D341Med (cell line): ENCODE measurements around the gene MTHFD2L.

ENCODE experiments used
- DNase-seq: peaks from one replicate; pipeline ENCODE4 v3.0.0; 2012; ENCODE audit warnings: low spot score

The MTHFD2L gene

DNA sequence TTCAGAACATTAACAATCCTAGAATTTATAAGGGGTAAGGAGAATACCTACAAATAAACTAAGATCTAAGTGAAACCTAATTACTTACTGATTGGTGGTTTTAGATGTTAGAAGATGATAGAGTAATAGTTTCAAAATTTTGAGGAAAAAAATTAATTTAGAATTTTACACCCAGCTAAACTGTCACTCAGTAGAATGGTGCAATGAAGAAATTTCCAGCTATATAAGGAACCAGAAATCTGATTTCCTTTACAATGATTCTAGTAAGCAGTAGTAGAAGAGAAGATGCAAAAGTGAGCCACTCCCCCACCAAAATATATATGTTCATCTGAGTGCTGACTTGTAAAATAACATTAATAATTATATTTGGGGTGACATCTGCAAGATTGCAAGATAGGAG, 95.0 kb downstream of the MTHFD2L start:
- no peak for DNase-seq

DNA sequence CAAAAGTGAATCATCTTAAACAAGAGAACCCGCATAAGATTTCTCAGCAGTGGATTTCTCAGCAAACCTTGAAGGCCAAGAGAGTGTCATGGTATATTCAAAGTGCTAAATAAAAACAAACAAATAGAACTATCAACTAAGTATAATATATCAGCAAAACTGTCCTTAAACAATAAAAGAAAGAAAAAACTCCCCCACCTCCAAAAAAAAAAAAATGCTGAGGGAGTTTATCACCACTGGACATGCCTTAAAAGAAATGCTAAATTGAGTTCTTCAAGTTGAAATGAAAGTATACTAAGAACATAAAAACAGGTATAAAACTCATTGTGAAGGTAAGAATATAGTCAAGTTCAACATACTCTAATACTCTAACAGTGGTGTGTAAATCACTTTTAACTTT, 96.5 kb downstream of the MTHFD2L start:
- no peak for DNase-seq

DNA sequence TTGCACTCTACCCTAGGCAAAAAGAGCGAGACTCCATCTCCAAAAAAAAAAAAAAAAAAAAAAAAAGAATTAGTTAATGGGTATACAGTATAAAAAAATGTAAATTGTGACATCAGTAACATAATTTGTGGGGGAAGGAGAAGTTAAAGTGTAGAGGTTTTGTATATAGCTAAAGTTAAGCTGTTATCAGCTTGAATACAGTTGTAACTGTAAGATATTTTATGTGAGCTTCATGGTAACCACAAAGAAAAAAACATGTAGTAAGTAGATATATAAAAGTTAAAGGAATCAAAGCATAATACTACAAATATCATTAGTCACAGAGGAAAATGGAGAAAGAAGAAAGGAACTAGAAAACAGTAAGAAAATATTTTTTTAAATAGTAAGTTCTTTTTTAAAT, 97.2 kb downstream of the MTHFD2L start:
- no peak for DNase-seq

DNA sequence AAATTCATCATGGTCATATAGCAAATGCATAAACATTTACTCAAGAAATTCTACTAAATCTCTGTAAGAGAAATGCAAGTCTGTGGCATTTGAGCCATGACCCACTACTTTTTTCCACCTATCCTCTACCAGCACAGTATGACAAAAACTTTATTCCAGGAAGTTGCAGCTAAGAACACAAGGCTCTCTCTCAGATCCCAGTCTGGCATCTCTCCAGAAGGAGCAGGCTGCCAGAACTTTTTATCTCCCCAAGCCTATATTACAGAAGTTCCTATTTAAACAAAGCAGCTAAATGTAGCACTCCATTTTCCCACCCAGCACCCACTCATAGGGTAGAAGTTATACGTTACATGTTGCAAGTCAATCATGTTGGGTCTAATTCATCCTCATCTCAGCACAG, 101.0 kb downstream of the MTHFD2L start:
- DNase-seq: no peak

DNA sequence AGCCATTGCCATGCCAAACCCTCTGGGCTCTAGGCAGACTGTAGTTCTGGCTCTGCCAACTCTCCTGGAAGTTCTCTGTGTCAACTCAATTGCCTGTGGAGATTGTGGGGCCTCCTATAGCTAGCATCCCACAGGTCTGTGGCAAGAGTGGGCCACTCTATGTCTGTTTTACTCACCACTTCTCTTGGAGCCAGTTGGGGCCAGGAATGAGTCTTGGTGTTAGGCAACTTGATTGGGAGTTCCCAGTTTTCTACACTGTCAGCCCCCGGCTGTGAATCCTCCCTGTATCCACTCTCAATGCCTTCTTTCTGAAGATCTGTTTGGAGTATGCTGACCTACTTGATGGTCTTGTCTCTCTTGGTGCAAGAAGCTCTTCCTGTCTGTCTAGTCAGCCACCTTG, 102.1 kb downstream of the MTHFD2L start:
- no peak for DNase-seq

DNA sequence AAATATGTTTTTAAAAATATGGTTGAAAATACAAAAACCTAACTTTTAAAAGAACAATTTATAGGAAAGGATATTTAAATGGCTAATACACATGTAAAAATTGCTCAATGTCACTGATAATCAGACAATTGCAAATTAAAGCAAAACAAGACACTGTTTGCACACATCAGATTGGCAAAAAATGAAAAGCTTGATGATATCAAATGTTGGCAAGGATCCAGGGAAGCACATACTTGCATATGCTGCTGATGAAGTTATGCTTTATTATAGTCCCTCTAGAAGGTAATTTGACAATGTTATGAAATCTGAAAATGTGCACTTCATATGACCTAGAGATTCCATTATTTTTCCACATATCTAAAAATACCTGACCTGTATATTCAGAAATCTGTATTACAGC, 104.6 kb downstream of the MTHFD2L start:
- DNase-seq: no peak

DNA sequence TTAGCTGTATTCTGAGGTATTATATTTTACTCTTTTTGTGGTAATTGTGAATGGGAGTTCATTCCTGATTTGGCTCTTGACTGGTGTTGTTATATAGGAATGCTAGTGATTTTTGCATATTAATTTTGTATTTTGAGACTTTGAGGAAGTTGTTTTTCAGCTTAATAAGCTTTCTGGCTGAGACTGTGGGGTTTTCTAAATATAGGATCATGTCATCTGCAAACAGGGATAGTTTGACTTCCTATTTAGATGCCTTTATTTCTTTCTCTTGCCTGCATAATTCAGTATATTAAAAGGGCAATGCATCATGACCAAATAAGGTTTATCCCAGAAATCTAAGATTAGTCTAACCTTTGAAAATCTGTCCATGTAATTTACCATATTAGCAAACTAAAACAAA, 105.6 kb downstream of the MTHFD2L start:
- DNase-seq: no peak

DNA sequence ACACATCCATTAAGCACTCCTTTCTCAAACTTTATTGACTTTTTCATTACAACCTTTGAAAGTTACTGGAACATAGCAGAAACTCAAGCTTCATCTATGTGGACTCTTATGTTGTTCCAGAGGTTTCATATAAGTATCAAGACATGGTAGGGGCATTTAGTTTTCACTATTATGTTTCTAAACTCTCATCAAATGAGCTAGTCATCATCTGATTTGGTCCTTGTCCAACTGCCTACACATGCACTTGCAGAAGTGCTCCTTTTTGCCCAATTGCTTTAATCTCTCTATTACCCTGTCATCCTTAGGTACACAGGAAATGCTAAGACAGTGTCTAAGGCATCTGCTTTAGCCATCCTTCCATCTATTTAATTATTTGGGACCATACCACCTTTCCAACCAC, 108.2 kb downstream of the MTHFD2L start:
- no peak for DNase-seq

DNA sequence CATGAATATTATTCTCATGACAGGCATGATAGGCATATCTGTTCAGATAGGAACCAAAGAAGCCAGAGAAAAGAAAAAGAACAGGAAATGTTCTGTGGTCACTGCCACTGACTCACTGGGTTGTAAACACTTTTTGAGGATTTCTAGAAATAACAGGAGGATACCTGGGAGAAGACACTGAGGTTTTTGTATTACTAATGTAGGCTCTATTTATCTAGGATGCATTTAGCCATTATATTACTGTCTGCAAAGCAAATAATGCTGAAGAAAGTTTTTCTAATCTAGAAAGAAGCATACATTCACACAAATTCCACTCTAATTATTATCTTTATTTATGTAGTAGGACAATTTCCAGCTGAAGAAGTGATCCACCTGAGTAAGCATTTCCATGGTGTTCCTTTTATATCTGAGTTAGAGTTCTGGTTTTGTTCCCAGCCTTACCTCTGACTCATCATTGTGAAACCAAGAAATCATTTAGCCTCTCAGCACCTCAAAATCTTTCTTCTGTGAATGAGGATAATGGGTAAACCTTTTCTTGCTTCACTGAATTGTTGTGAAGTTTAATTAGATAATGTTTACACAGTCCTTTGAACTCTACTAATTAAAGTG, 110.2 kb downstream of the MTHFD2L start:
- DNase-seq: no peak

DNA sequence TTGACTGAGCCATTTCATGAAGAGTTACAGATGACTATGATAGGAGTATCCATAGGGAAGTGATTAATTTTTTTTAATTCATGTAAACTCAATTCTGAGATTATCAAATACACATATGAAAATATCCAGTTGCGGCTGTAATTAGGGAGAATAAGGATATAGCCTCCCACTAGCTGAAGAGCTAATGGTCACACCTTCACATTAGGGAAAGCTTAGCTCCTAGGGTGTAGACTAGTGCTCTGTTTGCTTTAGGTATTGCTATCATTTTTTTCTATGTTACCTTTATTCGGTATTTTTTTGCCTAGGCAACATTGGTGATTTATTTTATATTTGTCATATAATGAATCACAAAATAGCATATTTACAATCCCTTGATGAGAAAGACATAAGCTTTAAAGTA, 110.7 kb downstream of the MTHFD2L start:
- no peak for DNase-seq

DNA sequence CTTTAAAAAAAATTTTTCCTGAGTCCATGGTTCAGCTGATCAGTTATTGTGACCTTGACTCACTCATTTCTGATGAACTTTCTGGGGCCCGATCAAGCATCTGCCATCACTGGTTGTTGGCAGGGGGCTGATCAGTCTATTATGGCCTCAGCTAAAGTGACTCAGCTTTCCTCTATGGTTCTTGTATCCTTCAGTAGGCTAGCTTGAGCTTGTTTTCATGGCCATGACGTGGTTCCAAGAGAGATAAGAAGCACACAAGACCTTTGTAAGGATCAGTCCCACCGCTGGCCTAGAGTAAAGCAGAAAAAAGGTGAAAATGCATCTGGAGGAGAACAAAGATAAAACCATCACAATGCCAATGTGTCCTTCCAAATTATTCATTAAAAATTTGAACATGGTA, 120.6 kb downstream of the MTHFD2L start:
- DNase-seq: no peak

DNA sequence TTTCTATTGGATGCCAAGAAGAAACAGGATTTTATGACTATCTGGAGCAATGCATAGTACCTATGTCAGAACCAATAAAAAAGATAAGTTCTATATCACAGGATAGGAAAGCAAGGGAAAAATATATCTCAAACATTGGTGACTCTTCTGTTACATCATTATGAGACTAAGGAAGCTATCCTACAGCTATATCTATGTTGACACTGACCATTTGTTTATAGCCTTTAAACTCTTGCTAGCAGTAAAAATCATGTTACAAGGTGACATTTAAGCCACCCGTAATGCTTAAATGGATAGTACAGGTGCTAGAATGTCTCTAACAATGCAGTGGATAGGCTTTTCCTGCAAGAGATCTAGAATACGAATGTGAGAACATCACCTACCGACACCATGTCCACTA, 121.8 kb downstream of the MTHFD2L start:
- no peak for DNase-seq

DNA sequence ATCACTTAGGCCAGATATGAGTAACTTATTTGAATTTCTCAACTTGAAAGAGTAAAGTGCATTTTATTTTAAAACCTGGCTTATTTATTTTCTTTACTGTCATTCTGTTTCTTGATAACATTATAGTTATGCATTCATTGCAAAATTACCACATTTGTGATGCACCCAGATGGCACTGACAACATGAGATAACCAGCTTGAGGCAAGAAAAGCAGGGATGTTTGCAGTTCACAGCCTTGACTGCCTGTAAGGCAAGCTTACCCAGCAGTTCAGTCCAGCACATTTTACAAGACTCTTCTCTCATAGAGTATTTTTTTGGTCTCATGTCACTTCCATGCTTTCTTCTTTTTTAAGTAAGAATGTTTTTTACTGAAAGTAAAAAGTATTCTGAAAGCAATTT, 125.0 kb downstream of the MTHFD2L start:
- DNase-seq: no peak

DNA sequence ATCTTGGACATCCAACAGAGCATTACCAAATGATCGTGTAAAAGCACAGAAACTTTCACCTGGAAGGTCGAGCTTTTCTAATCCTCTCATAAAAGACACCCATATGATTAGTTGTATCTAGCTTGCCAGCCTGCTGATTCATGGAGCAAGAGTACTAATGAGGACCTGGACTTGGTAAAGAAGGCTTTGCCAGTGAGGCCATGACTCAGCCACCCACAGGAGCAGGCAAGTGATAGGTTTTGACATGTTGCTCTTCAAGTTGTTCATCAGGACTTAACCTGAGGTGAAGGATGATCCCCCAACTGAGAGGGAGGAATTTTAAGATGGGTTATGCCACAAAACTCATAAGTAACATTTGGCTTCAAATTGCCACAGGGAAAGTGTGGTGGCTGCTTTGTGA, 125.7 kb downstream of the MTHFD2L start:
- no peak for DNase-seq

DNA sequence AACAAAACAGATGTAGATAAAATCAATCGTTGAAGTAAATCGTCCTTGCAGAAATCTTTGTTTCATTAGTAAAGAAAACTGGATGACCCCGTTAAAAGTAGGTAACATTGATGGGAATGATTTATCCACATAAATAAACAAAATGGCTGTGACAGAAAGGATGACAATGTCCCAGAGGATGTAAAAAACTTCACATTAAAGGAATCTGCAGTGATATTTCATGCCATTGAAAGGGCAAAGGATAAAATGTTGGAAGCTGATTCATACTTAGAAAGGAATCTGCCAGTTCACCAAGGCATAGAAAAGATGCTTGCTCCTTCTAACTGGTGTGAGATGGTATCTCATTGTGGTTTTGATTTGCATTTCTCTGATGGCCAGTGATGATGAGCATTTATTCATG, 126.1 kb downstream of the MTHFD2L start:
- DNase-seq: no peak

DNA sequence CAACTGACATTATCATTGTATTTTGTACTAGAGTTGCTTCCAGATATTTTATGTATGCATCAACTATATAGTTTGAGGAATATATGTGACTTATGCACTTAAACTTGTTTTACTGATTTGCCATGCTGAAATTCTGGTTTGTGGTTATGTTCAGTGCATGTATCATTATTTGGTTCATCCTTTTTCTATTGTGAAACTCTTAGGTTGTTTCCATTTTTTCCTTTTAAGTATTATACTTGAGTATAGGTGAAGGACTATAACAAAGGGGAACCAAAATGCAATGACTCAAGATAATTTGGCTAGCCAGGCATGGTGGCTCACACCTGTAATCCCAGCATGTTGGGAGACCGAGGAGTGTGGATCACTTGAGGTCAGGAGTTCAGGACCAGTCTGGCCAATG, 129.2 kb downstream of the MTHFD2L start:
- DNase-seq: no peak

DNA sequence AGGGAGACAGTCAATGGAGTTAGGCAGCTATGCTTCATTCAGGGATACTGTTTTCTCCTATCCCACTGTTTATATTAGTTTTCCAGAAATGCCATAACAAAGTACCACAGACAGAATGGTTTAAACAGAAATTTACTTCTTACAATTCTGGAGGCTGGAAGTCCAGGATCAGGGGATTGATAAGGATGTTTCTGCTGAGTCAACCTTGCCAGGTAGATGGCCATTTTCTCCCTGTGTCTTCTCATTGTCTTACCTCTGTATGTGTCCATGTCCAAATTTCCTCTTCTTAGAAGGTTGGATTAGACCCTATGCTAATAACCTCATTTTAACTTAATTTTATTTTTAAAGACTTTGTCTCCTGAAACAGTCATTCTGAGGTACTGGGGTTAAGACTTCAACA, 129.9 kb downstream of the MTHFD2L start:
- no peak for DNase-seq

DNA sequence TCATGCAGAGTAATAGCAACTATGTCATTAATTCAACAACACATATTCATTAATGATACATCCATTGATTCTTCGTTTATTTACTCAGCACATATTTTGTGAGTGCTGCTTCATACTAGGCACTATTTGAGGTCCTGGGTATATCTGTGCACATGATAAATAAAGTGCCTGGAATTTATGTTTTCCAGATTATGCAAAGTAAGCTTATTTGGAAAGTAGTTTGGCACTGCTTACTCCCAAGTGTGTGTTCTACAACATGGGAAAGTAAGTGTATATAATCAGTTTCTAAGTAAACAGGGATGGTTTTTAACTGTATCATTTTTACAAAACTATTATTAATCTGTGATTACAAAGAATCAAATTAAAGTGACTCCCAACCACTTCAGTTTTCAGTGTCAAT, 133.6 kb downstream of the MTHFD2L start:
- DNase-seq: no peak

DNA sequence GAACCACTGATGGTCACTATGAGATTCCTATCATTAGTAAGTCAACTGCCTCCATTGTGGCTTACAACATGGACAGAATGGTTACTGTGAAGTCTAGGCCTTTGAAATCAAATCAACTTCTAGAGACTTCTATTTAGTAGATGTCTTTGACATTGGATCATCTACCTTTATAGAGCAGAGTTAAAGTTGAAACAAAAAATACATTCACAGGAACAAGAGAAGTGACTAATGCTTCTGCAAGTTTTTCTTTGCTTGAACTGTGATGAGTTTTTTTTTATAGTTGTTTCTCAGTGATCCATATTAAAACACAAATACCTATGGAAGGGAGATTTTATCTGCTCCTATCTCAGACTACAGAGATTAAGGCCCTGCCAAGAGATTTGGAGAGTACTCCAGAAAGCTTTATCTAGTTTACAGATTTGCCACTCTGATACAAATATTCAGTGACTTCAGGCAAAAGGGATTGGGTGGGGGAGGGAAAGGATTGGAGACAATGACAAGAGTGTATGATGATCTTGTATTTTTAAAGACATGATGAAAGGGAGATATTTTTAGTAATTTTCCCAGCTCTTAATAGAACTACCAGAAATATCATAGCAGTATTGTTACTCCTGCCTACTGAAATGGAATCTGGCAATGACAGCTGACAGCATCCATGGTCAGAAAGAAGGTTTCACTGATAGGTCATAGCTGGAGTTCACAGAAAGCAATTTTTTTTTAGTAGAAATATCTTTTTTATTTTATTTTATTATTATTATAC, 134.4 kb downstream of the MTHFD2L start:
- no peak for DNase-seq

DNA sequence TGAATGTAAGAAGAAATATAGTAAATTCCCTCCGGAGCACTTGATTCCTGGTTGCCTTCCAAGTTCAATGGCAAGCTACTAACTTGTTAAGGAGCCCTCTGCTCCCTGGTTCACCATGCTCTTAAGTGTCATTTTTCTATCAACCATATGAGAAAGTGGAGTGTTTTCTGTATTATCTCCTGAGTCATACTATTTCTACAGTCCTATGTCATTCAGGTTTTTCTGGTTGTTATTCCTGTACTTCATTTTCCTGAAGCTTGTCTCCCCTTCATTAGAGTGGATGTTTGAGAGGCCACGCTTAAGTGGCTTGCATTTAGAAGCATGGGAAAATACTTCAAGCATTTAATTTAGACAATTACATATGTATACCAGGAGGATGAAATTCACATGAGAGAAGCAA, 135.6 kb downstream of the MTHFD2L start:
- no peak for DNase-seq

DNA sequence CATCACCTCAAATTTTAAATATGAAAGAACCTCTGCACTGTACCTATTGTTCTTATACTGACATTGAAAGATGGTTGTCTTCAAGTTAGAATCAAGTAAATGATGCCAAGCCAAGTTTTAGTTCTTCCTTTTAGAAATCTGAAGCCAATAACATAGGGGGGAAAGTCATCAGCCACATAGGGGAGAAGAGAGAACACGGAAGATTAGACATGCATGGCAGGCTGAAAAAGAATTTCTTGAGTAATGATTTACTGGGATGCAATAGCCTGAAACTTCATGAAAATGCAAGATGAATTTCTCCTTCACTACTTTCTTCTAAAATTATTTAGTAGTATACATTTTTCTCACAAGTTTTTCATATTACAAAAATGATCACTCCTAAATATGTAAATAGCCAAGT, 136.8 kb downstream of the MTHFD2L start:
- DNase-seq: no peak

DNA sequence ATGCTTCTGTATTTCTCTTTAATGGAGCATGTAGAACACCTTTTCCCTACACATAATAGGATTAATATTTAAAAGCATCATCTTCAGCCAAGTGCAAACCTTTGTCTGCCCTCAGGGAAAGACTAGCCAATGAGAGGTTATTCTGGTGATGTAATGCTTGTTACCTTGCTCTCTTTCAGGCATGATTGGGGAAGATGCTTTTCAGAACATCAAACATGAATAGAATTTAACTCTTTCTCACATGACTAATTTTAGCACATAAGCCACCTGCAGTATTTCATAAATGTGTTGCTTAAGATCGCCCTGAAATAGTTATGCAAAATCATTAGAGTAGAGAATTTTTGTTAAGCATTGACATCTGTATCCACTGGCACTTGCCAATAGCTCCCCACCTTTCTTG, 139.6 kb downstream of the MTHFD2L start:
- DNase-seq: no peak

DNA sequence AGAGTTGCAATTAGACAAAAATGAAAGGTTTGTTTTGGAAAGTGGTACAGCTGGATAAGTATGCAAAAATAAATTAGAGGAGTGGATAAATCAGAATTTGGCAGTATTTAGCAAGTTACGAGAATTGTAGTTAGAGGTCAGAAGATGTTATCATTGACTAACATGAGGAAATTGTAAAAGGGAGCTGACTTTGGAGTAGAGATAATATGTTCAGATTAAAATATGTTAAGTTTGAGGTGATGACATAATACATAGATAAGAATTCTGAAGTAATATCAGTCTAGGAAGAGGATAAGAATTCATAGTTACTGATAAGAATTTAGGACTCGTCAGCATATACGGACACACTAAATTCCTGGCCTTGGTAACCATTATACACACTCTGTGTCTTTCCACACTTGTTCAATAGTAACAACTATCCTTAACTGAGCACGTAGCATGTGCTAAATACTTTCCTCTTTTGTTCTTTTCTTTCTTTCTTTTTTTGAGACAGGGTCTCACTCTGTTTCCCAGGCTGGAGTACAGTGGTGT, 146.2 kb downstream of the MTHFD2L start:
- no peak for DNase-seq

DNA sequence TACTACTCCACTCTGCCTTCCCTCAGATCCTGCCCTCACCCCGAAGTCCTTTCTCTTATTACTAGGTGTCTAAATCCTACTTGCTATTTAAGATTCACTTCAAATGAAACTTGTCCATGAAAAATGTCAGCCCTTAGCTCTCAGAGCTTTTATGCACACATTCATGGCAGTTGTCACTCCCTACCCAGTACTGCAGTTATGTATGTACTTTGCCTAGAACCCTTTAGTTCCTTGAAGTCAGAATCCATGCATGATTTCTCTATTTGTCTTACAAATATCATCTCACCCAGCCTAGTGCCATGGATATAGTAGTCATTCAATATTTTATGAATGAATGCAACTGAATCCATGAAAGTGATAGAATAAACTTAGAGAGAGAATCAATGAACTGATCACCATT, 147.1 kb downstream of the MTHFD2L start:
- no peak for DNase-seq
